Duodenal mucosa (tissue), 2 donors: ENCODE results near the gene OR10K1.

ENCODE experiments used
- H3K27ac ChIP-seq: one replicate; pipeline ENCODE4 v1.7.0; 2013; ENCODE audit warnings: low read depth, low read length
- H3K27me3 ChIP-seq, 2 donors: one replicate each; pipeline ENCODE4 v1.7.0; 2013; ENCODE audit warnings: low read length in 2 of 2, control low read depth in 1 of 2; ENCODE audit not compliant: insufficient read depth in 2 of 2, control insufficient read depth in 1 of 2
- H3K36me3 ChIP-seq, 2 donors: one replicate each; pipeline ENCODE4 v1.7.0; 2013; ENCODE audit warnings: low read length in 2 of 2, control low read depth in 1 of 2; ENCODE audit not compliant: insufficient read depth in 2 of 2, control insufficient read depth in 1 of 2
- H3K4me1 ChIP-seq, 2 donors: one replicate each; pipeline ENCODE4 v1.7.0; 2013; ENCODE audit warnings: low read length in 2 of 2, control low read depth in 1 of 2; ENCODE audit not compliant: insufficient read depth in 2 of 2, control insufficient read depth in 1 of 2
- H3K4me3 ChIP-seq, 2 donors: one replicate each; pipeline ENCODE4 v1.7.0; 2013; ENCODE audit warnings: low read length in 2 of 2, low read depth in 1 of 2
- H3K9ac ChIP-seq, 2 donors: one replicate each; pipeline ENCODE4 v1.7.0; 2013; ENCODE audit warnings: low read length in 2 of 2, low read depth in 1 of 2
- H3K9me3 ChIP-seq, 2 donors: one replicate each; pipeline ENCODE4 v1.7.0; 2013; ENCODE audit warnings: low read length in 2 of 2, control low read depth in 1 of 2; ENCODE audit not compliant: control insufficient read depth in 1 of 2

OR10K1 gene

GRCh38 chr1:158509471-158510156 is 48.0 kb downstream of the OR10K1 start:
- H3K36me3 ChIP-seq, result no peaks in the 10 kb centered on the region
- H3K4me3 ChIP-seq, result no peak overlapping the region
- no peaks in the 10 kb centered on the region for H3K9me3 ChIP-seq
- H3K27ac ChIP-seq, result no peak overlapping the region
- H3K4me1 ChIP-seq, result no peaks in the 10 kb centered on the region
- no peaks in the 10 kb centered on the region for H3K27me3 ChIP-seq
- no peak overlapping the region for H3K9ac ChIP-seq

DNA sequence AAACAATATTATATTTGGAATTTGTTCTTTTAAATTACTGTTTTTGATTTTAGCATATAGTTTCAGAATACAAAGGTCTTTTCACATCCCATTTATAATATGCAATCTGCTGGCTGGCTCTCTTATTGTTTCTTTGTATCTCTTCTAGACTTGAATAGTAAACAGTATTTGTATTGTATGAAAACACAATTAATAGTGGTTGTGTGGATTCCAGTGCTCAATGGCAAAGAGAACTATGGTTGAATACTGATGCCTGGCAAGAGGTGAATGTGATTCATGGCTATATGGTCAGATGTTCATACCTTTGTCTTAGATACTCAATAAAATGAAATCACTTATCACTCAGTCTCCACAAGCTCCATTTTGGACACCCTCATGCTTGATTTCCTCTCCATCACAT is 55.3 kb downstream of the OR10K1 start:
- H3K9me3 ChIP-seq, result no peaks in the 10 kb centered on the region
- no peaks in the 10 kb centered on the region for H3K36me3 ChIP-seq
- H3K4me3 ChIP-seq, result no peak overlapping the region
- no peak overlapping the region for H3K27ac ChIP-seq
- H3K4me1 ChIP-seq, result no peaks in the 10 kb centered on the region
- peaks cover 0 to 3% of the 10 kb centered on the region in 2 donors for H3K27me3 ChIP-seq
- H3K9ac ChIP-seq, result no peak overlapping the region
